ENCODE results near the gene ZNF655.

DNA sequence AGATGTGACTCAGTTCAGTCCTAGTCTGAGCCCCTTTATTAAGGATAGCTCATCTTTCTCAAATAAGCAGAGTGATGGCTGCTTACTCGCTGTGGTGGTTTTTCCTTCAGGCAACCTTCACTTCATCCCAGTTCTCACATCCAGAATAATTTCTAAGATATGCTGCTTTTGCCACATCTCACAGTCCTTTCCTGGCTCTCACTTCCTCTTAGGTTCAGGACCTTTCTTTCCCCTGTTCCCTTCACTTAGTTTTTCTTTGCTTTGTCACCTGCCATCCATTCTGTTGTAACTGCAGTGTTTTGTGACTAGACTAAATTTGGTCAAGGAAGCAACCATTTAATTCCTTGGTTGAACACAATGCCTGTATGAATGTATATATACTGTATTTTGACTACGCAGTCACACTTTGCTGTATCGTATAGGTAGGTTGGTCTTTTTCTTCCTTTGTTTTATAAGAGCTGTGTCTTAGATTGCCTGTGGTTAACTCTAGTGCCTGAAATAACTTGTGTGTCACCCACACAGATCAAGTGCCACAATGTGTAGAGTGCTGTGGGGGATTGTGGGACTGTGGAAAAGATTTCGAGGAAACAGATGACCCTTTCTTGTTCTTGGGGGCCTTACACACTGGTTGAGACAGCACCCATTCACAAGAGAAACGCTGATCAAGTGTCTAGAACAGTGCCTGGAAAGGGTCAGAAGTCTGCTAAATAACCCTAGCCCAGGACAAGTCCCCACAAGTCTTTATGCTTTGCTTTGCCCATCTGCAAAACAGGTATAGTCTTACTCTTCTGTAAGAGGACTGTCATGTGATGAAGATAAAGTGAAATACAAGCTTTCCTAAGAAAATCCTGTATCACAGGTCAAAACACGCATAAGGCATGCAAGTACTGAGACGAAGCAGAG, 2.6 kb downstream of the ZNF655 start:
- TF ChIP-seq, protein P1, sequence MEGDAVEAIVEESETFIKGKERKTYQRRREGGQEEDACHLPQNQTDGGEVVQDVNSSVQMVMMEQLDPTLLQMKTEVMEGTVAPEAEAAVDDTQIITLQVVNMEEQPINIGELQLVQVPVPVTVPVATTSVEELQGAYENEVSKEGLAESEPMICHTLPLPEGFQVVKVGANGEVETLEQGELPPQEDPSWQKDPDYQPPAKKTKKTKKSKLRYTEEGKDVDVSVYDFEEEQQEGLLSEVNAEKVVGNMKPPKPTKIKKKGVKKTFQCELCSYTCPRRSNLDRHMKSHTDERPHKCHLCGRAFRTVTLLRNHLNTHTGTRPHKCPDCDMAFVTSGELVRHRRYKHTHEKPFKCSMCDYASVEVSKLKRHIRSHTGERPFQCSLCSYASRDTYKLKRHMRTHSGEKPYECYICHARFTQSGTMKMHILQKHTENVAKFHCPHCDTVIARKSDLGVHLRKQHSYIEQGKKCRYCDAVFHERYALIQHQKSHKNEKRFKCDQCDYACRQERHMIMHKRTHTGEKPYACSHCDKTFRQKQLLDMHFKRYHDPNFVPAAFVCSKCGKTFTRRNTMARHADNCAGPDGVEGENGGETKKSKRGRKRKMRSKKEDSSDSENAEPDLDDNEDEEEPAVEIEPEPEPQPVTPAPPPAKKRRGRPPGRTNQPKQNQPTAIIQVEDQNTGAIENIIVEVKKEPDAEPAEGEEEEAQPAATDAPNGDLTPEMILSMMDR (optimal IDR thresholded peaks at IDR 0.05 in 1 of 3, IDR thresholded peaks at IDR 0.05 in 1 of 3, conservative IDR thresholded peaks at IDR 0.05 in 1 of 3; ENCODE audit: extremely low read depth in 1 of 3, insufficient read depth in 2 of 3, low read length in 3 of 3) = no peak
- TF ChIP-seq EZH2 (IDR thresholded peaks at IDR 0.05; ENCODE audit: low read length) = no peak
